Measurements from ENCODE around the gene RPS19BP1.

The RPS19BP1 gene

GRCh38 chr22:39567135-39567946 is 34.8 kb upstream of the RPS19BP1 start:
- Mint-ChIP-seq H3K36me3 (peaks cover 0 to 7% of the 10 kb centered on the region in 2 donors), H3K27me3 (peaks cover 20% of the 10 kb centered on the region in 2 donors), H3K4me3 (peak overlapping the region in 1 of 2 donors; percentile 6), H3K27ac (no peak overlapping the region), H3K4me1 (peaks cover 12 to 14% of the 10 kb centered on the region in 2 donors), H3K9me3 (peaks cover 8 to 9% of the 10 kb centered on the region in 2 donors)
- ATAC-seq (replicated peaks), result peak; percentile 75 to 80
- no peak for DNase-seq

GRCh38 chr22:39565414-39565944 is 32.9 kb upstream of the RPS19BP1 start:
- Mint-ChIP-seq H3K36me3 (peaks cover 0 to 7% of the 10 kb centered on the region in 2 donors), H3K4me1 (peaks cover 12 to 14% of the 10 kb centered on the region in 2 donors), H3K9me3 (peaks cover 8 to 9% of the 10 kb centered on the region in 2 donors), H3K27ac (no peak overlapping the region), H3K27me3 (peaks cover 11 to 14% of the 10 kb centered on the region in 2 donors), H3K4me3 (no peak overlapping the region)
- ATAC-seq (replicated peaks), result no peak
- DNase-seq, result no peak

GRCh38 chr22:39563571-39564428 is 31.3 kb upstream of the RPS19BP1 start:
- Mint-ChIP-seq H3K27me3 (peaks cover 21 to 22% of the 10 kb centered on the region in 2 donors), H3K9me3 (peaks cover 8 to 9% of the 10 kb centered on the region in 2 donors), H3K27ac (no peak overlapping the region), H3K4me3 (no peak overlapping the region), H3K36me3 (peaks cover 0 to 7% of the 10 kb centered on the region in 2 donors), H3K4me1 (peaks cover 12 to 14% of the 10 kb centered on the region in 2 donors)
- DNase-seq (no peak), ATAC-seq (replicated peaks) (no peak)

- peaks cover 8 to 9% of the 10 kb centered on the region in 2 donors for H3K9me3 Mint-ChIP-seq
- H3K27ac Mint-ChIP-seq, result no peak overlapping the region
- DNase-seq (no peak), ATAC-seq (replicated peaks) (no peak)
- peaks cover 14 to 18% of the 10 kb centered on the region in 2 donors for H3K4me1 Mint-ChIP-seq
- peaks cover 0 to 7% of the 10 kb centered on the region in 2 donors for H3K36me3 Mint-ChIP-seq
- peaks cover 26 to 30% of the 10 kb centered on the region in 2 donors for H3K27me3 Mint-ChIP-seq
- no peak overlapping the region for H3K4me3 Mint-ChIP-seq
Observed at GRCh38 chr22:39562839-39563489, 30.4 kb upstream of the RPS19BP1 start.

GRCh38 chr22:39560127-39560526 is 27.6 kb upstream of the RPS19BP1 start:
- H3K36me3 Mint-ChIP-seq, result no peaks in the 10 kb centered on the region
- no peaks in the 10 kb centered on the region for H3K9me3 Mint-ChIP-seq
- ATAC-seq (replicated peaks) (no peak), DNase-seq (no peak)
- peaks cover 6 to 16% of the 10 kb centered on the region in 2 donors for H3K4me1 Mint-ChIP-seq
- peaks cover 37 to 48% of the 10 kb centered on the region in 2 donors for H3K27me3 Mint-ChIP-seq
- H3K27ac Mint-ChIP-seq, result no peak overlapping the region
- no peak overlapping the region for H3K4me3 Mint-ChIP-seq

GRCh38 chr22:39559456-39560105 is 27.0 kb upstream of the RPS19BP1 start:
- Mint-ChIP-seq H3K4me1 (peaks cover 6 to 16% of the 10 kb centered on the region in 2 donors), H3K27me3 (peaks cover 37 to 49% of the 10 kb centered on the region in 2 donors), H3K36me3 (no peaks in the 10 kb centered on the region), H3K27ac (no peak overlapping the region), H3K9me3 (no peaks in the 10 kb centered on the region), H3K4me3 (no peak overlapping the region)
- ATAC-seq (replicated peaks) (no peak), DNase-seq (no peak)

- no peak overlapping the region for H3K4me3 Mint-ChIP-seq
- H3K36me3 Mint-ChIP-seq, result no peaks in the 10 kb centered on the region
- DNase-seq (no peak), ATAC-seq (replicated peaks) (no peak)
- H3K27ac Mint-ChIP-seq, result no peak overlapping the region
- H3K27me3 Mint-ChIP-seq, result peaks cover 39 to 56% of the 10 kb centered on the region in 2 donors
- H3K9me3 Mint-ChIP-seq, result no peaks in the 10 kb centered on the region
- H3K4me1 Mint-ChIP-seq, result peaks cover 6 to 16% of the 10 kb centered on the region in 2 donors
Observed at GRCh38 chr22:39558950-39559349, 26.4 kb upstream of the RPS19BP1 start.

- DNase-seq, result no peak
- Mint-ChIP-seq H3K27ac (peak overlapping the region; percentile 72), H3K4me1 (peaks cover 6 to 16% of the 10 kb centered on the region in 2 donors), H3K36me3 (no peaks in the 10 kb centered on the region), H3K4me3 (peak overlapping the region; percentile 75 to 78), H3K9me3 (no peaks in the 10 kb centered on the region), H3K27me3 (peaks cover 41 to 60% of the 10 kb centered on the region in 2 donors)
- no peak for ATAC-seq (replicated peaks)
Observed at GRCh38 chr22:39558254-39558727, 25.7 kb upstream of the RPS19BP1 start.

- DNase-seq (no peak), ATAC-seq (replicated peaks) (peak; percentile 55 to 59)
- Mint-ChIP-seq H3K36me3 (no peaks in the 10 kb centered on the region), H3K27me3 (peaks cover 49 to 71% of the 10 kb centered on the region in 2 donors), H3K4me3 (peak overlapping the region; percentile 45 to 56), H3K9me3 (no peaks in the 10 kb centered on the region), H3K4me1 (peaks cover 6 to 16% of the 10 kb centered on the region in 2 donors), H3K27ac (no peak overlapping the region)
Observed at GRCh38 chr22:39556970-39557841, 24.7 kb upstream of the RPS19BP1 start.

- ATAC-seq (replicated peaks) (no peak), DNase-seq (no peak)
- Mint-ChIP-seq H3K36me3 (no peaks in the 10 kb centered on the region), H3K27me3 (peaks cover 48 to 80% of the 10 kb centered on the region in 2 donors), H3K9me3 (no peaks in the 10 kb centered on the region), H3K4me3 (no peak overlapping the region), H3K27ac (no peak overlapping the region), H3K4me1 (peaks cover 6 to 16% of the 10 kb centered on the region in 2 donors)
Observed at GRCh38 chr22:39554151-39554550, 21.6 kb upstream of the RPS19BP1 start.

GRCh38 chr22:39553429-39553828 is 20.9 kb upstream of the RPS19BP1 start:
- peaks cover 4 to 16% of the 10 kb centered on the region in 2 donors for H3K4me1 Mint-ChIP-seq
- no peak overlapping the region for H3K27ac Mint-ChIP-seq
- H3K27me3 Mint-ChIP-seq, result peaks cover 43 to 77% of the 10 kb centered on the region in 2 donors

GRCh38 chr22:39547587-39547947 is 15.0 kb upstream of the RPS19BP1 start:
- no peak for DNase-seq
- Mint-ChIP-seq H3K27ac (no peak overlapping the region), H3K9me3 (peaks cover 0 to 1% of the 10 kb centered on the region in 2 donors), H3K36me3 (peaks cover 0 to 1% of the 10 kb centered on the region in 2 donors), H3K4me3 (no peak overlapping the region), H3K27me3 (peaks cover 58 to 77% of the 10 kb centered on the region in 2 donors), H3K4me1 (peaks cover 3 to 14% of the 10 kb centered on the region in 2 donors)
- no peak for ATAC-seq (replicated peaks)

More at GRCh38 chr22:39553429-39553828, 20.9 kb upstream of the RPS19BP1 start:
- no peak for DNase-seq
- no peaks in the 10 kb centered on the region for H3K36me3 Mint-ChIP-seq
- no peak overlapping the region for H3K4me3 Mint-ChIP-seq
- ATAC-seq (replicated peaks), result no peak
- no peaks in the 10 kb centered on the region for H3K9me3 Mint-ChIP-seq

Data from stimulated activated naive B cell treated with anti-CD40 and anti-IgM and Interleukin-4, amounts not matched to agents 10 μg/mL and 1 μg/mL and 100 μg/mL, for 72 hours (primary cell).